Stimulated activated CD4-positive, alpha-beta T cell treated with anti-CD3 and anti-CD28 coated beads, TNF-alpha, amount 100 ng/mL, for 4 hours (primary cell): ENCODE data around the gene ANKH.
"Not testable (repeated sequence)": the region's sequence is repeated elsewhere in the genome, so short reads cannot be mapped to it uniquely, and the experiment has no call there.

Source experiments
- DNase-seq, 3 experiments: peaks; one replicate each; pipeline ENCODE4 v3.0.0-alpha.2; 2020; ENCODE audit warnings: low read depth in 3 of 3

Gene ANKH

GRCh38 chr5:14855366-14855765 is 16.2 kb downstream of the ANKH start:
- DNase-seq = no peak

- no peak for DNase-seq
Observed at GRCh38 chr5:14854799-14855198, 16.8 kb downstream of the ANKH start.

- no peak for DNase-seq
Observed at GRCh38 chr5:14853685-14854084, 17.9 kb downstream of the ANKH start.

- DNase-seq = no peak
Observed at GRCh38 chr5:14852779-14853178, 18.8 kb downstream of the ANKH start.

- no peak for DNase-seq
Observed at GRCh38 chr5:14851999-14852526, 19.5 kb downstream of the ANKH start.

GRCh38 chr5:14851597-14851996 is 20.0 kb downstream of the ANKH start:
- no peak for DNase-seq

GRCh38 chr5:14851050-14851419 is 20.5 kb downstream of the ANKH start:
- DNase-seq = no peak

GRCh38 chr5:14850419-14851049 is 21.0 kb downstream of the ANKH start:
- DNase-seq = no peak

- DNase-seq = no peak
Observed at GRCh38 chr5:14849516-14850294, 21.9 kb downstream of the ANKH start.

GRCh38 chr5:14848942-14849341 is 22.6 kb downstream of the ANKH start:
- DNase-seq = not testable (repeated sequence)

GRCh38 chr5:14848385-14848784 is 23.2 kb downstream of the ANKH start:
- DNase-seq = no peak

- no peak for DNase-seq
Observed at GRCh38 chr5:14847471-14847870, 24.1 kb downstream of the ANKH start.

- DNase-seq = no peak
Observed at GRCh38 chr5:14842117-14842516, 29.5 kb downstream of the ANKH start.

- no peak for DNase-seq
Observed at GRCh38 chr5:14840624-14841023, 31.0 kb downstream of the ANKH start.

GRCh38 chr5:14838396-14839319 is 32.9 kb downstream of the ANKH start:
- DNase-seq = no peak

GRCh38 chr5:14837423-14838122 is 34.0 kb downstream of the ANKH start:
- DNase-seq = not testable (repeated sequence)

- no peak for DNase-seq
Observed at GRCh38 chr5:14834584-14835550, 36.7 kb downstream of the ANKH start.

GRCh38 chr5:14834062-14834461 is 37.5 kb downstream of the ANKH start:
- DNase-seq = no peak

GRCh38 chr5:14831006-14831338 is 40.6 kb downstream of the ANKH start:
- no peak for DNase-seq

- DNase-seq = no peak
Observed at GRCh38 chr5:14830210-14831005, 41.2 kb downstream of the ANKH start.
